GM13976 (cell line): ENCODE data around the gene ERBIN.
"Not testable (repeated sequence)": the region's sequence is repeated elsewhere in the genome, so short reads cannot be mapped to it uniquely, and the experiment has no call there.

ENCODE experiments used
- DNase-seq: peaks from one replicate; pipeline ENCODE4 v3.0.0; 2012; ENCODE audit warnings: low spot score
- CTCF ChIP-seq: IDR thresholded peaks from 2 replicates; pipeline ENCODE4 v1.5.1; 2012; ENCODE audit warnings: borderline replicate concordance, mild to moderate bottlenecking; ENCODE audit not compliant: insufficient read depth; ENCODE audit errors: extremely low read depth, missing control alignments, control extremely low read depth
- in situ Hi-C: fragments of 300-500 bp; cut with MboI; formaldehyde crosslinking; loops from one replicate; pipeline ENCODE4 v1.12.0; 2022; ENCODE audit warnings: low sequenced_read_pairs, mixed read lengths, inconsistent platforms; ENCODE audit not compliant: unreplicated experiment

The ERBIN gene

GRCh38 chr5:65886387-65886786 is 40.0 kb upstream of the ERBIN start:
- in situ Hi-C loops = no loop called here
- TF ChIP-seq CTCF = no peak
- no peak for DNase-seq

GRCh38 chr5:65892024-65892423 is 34.4 kb upstream of the ERBIN start:
- in situ Hi-C loops, DNase-seq: not testable (repeated sequence)

DNA sequence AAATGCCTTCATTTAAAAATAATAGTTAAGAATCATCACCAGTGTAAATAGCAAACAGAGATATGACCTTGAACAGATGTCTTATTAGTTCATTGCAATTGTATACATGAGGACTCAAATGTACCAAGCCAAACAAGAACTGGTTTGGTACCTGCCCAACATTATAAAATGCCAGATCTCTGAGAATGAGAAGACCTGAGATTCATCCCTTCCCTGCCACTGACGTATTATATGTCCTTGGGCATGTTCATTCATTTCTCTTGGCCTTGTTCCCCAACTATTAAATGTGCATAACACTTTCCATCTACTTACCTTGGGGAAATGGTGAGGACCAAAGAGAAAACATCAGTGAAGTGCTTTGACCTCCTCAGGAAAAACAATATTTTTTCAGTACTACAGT is 33.6 kb upstream of the ERBIN start:
- DNase-seq = no peak
- no peak for TF ChIP-seq CTCF
- in situ Hi-C loops = no loop called here

- in situ Hi-C loops = no loop called here
- no peak for TF ChIP-seq CTCF
- no peak for DNase-seq
These were observed 32.5 kb upstream of the ERBIN start for GRCh38 chr5:65893749-65894430.

- no peak for TF ChIP-seq CTCF
- in situ Hi-C loops = no loop called here
- no peak for DNase-seq
These were observed 30.5 kb upstream of the ERBIN start for GRCh38 chr5:65895891-65896290.

DNA sequence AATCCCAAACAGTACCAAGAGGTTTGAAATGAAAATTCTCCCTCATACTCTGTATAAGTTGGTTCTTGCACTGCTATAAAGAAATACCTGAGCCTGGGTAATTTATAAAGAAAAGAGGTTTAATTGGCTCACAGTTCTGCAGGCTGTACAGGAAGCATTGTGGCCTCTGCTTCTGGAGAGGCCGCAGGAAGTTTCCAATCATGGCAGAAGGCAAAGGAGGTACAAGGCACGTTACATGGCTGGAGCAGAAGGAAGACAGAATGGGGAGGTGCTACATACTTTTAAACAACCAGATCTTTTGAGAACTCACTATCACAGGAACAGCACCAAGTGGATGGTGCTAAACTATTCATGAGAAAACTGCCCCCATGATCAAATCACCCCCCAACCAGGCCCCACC is 25.6 kb upstream of the ERBIN start:
- TF ChIP-seq CTCF = no peak
- DNase-seq = no peak
- in situ Hi-C loops = no loop called here

GRCh38 chr5:65902104-65902503 is 24.3 kb upstream of the ERBIN start:
- no peak for DNase-seq
- no peak for TF ChIP-seq CTCF
- in situ Hi-C loops = no loop called here
